ENCODE data around the gene EZR.

EZR gene

GRCh38 chr6:158757753-158758090 lies 61.4 kb downstream of the EZR start (continued):
- TF ChIP-seq PATZ1 (tag by site-specific recombination; IDR thresholded peaks at IDR 0.05) (no peak), MEIS1 (CRISPR knock-in tag; IDR thresholded peaks at IDR 0.05; ENCODE audit: borderline replicate concordance) (no peak), ZNF596 (tag by site-specific recombination; IDR thresholded peaks at IDR 0.05) (no peak), ZNF132 (tag by site-specific recombination; IDR thresholded peaks at IDR 0.05; ENCODE audit: borderline replicate concordance) (no peak), ZNF76 (tag by site-specific recombination; IDR thresholded peaks at IDR 0.05; ENCODE audit: borderline replicate concordance, low read depth) (no peak), ZBTB20 (tag by site-specific recombination; IDR thresholded peaks at IDR 0.05) (no peak), ZNF518A (tag by site-specific recombination; conservative IDR thresholded peaks at IDR 0.05; ENCODE audit: low read depth) (no peak), ZXDB (tag by site-specific recombination; IDR thresholded peaks at IDR 0.05) (no peak)

GRCh38 chr6:158756977-158757752 lies 62.0 kb downstream of the EZR start:
- TF ChIP-seq EGR2 (tag by site-specific recombination; IDR thresholded peaks at IDR 0.05; ENCODE audit: low read depth): 0 out of 2 replicates have a peak, but pooled peaks have one; percentile 13
- TF ChIP-seq ZNF394 (tag by site-specific recombination; IDR thresholded peaks at IDR 0.05; ENCODE audit: borderline replicate concordance): no peak
- TF ChIP-seq ZNF621 (tag by site-specific recombination; IDR thresholded peaks at IDR 0.05): no peak
- no peak for TF ChIP-seq ZNF510 (tag by site-specific recombination; IDR thresholded peaks at IDR 0.05; ENCODE audit: insufficient replicate concordance)
- TF ChIP-seq ZNF362 (tag by site-specific recombination; IDR thresholded peaks at IDR 0.05): no peak
- ChIA-PET CTCF (interaction anchor here (0.9 to 1.9 kb wide), 2 partner anchors 14 to 39 kb away, joined by 3 to 9 read pairs; no protein-coding TSS in a partner anchor), POLR2A (interaction anchor here (1.0 kb wide), 1 partner anchor 20 kb away, joined by 3 read pairs; no protein-coding TSS in a partner anchor)
- peaks cover 4% of the 10 kb centered on the region; the same call in 1 of the 2 replicates for H3K4me1 ChIP-seq (ENCODE audit: control insufficient read depth, insufficient read depth, low read length)
- H3K27ac ChIP-seq (ENCODE audit: extremely low read depth, low read depth, low read length): no peak overlapping the region
- no peak overlapping the region for H3K4me3 ChIP-seq (ENCODE audit: low read depth, low read length)
- no peaks in the 10 kb centered on the region for H3K36me3 ChIP-seq (ENCODE audit: control insufficient read depth in 2 of 2, insufficient read depth in 1 of 2, low read length in 2 of 2)
- no peaks in the 10 kb centered on the region for H3K9me3 ChIP-seq (ENCODE audit: control insufficient read depth, insufficient read depth, low read depth, low read length)

- Histone ChIP-seq H3K27ac (ENCODE audit: extremely low read depth, low read depth, low read length) (no peak overlapping the region), H3K9me3 (ENCODE audit: control insufficient read depth, insufficient read depth, low read depth, low read length) (no peaks in the 10 kb centered on the region), H3K36me3 (ENCODE audit: control insufficient read depth in 2 of 2, insufficient read depth in 1 of 2, low read length in 2 of 2) (no peaks in the 10 kb centered on the region), H3K4me3 (ENCODE audit: low read depth, low read length) (no peak overlapping the region), H3K4me1 (ENCODE audit: control insufficient read depth, insufficient read depth, low read length) (peaks cover 4% of the 10 kb centered on the region; the same call in 1 of the 2 replicates)
- ChIA-PET CTCF (interaction anchor here (2.0 kb wide), 1 partner anchor 50 kb away, joined by 5 read pairs; no protein-coding TSS in a partner anchor), POLR2A (no interaction called here)
- TF ChIP-seq ZNF544 (tag by site-specific recombination; IDR thresholded peaks at IDR 0.05): no peak
- TF ChIP-seq KLF1 (tag by site-specific recombination; IDR thresholded peaks at IDR 0.05): no peak
- TF ChIP-seq ZNF169 (tag by site-specific recombination; IDR thresholded peaks at IDR 0.05): no peak
- no peak for TF ChIP-seq ZBTB6 (tag by site-specific recombination; IDR thresholded peaks at IDR 0.05)
- no peak for TF ChIP-seq ELK4 (IDR thresholded peaks at IDR 0.05; ENCODE audit: borderline replicate concordance, low read depth, low read length)
- no peak for TF ChIP-seq YY2 (tag by site-specific recombination; IDR thresholded peaks at IDR 0.05)
- TF ChIP-seq ZSCAN18 (tag by site-specific recombination; IDR thresholded peaks at IDR 0.05): no peak
Observed at GRCh38 chr6:158756126-158756525, 63.0 kb downstream of the EZR start.

Data from HEK293 (cell line).